Endodermal cell (in vitro differentiated cells): Measurements from ENCODE around the gene DNAJB9. TPM values are rescaled to one million over a fixed set of nuclear protein-coding genes. Genes with fewer than 3 reads are reported as not detected.

ENCODE experiments used
- DNase-seq: peaks from one replicate; pipeline ENCODE4 v3.0.0-alpha.2; 2017
- H3K27ac ChIP-seq: 2 replicates; pipeline ENCODE4 v1.5.1; 2013; ENCODE audit warnings: mild to moderate bottlenecking, low read depth, low read length, moderate library complexity
- H3K27me3 ChIP-seq: 2 replicates; pipeline ENCODE4 v1.6.1; 2013; ENCODE audit warnings: mild to moderate bottlenecking, low read length, moderate library complexity; ENCODE audit not compliant: insufficient read depth, control insufficient read depth, poor library complexity, severe bottlenecking
- H3K36me3 ChIP-seq: 2 replicates; pipeline ENCODE4 v1.7.0; 2013; ENCODE audit warnings: mild to moderate bottlenecking, low read length, moderate library complexity; ENCODE audit not compliant: control insufficient read depth, insufficient read depth
- H3K4me1 ChIP-seq: one replicate; pipeline ENCODE4 v1.7.0; 2013; ENCODE audit warnings: low read length; ENCODE audit not compliant: control insufficient read depth, insufficient read depth
- H3K4me3 ChIP-seq: 2 replicates; pipeline ENCODE4 v1.5.1; 2013; ENCODE audit warnings: mild to moderate bottlenecking, low read length, moderate library complexity
- H3K9ac ChIP-seq: 2 replicates; pipeline ENCODE4 v1.6.1; 2013; ENCODE audit warnings: mild to moderate bottlenecking, low read length, moderate library complexity; ENCODE audit not compliant: poor library complexity, severe bottlenecking; ENCODE audit errors: extremely low read depth
- H3K9me3 ChIP-seq: 2 replicates; pipeline ENCODE4 v1.6.1; 2013; ENCODE audit warnings: mild to moderate bottlenecking, low read length, moderate library complexity; ENCODE audit not compliant: control insufficient read depth
- H3K27ac Mint-ChIP-seq: 2 replicates; pipeline ENCODE4 v1.8.0; 2020; ENCODE audit warnings: mixed read lengths
- H3K27me3 Mint-ChIP-seq: 2 replicates; pipeline ENCODE4 v1.8.0; 2021; ENCODE audit warnings: mild to moderate bottlenecking, mixed read lengths; ENCODE audit not compliant: insufficient read depth
- H3K36me3 Mint-ChIP-seq: 2 replicates; pipeline ENCODE4 v1.8.0; 2020; ENCODE audit warnings: low read depth, mixed read lengths
- H3K4me1 Mint-ChIP-seq: 2 replicates; pipeline ENCODE4 v1.8.0; 2020; ENCODE audit warnings: mixed read lengths
- H3K4me3 Mint-ChIP-seq: 2 replicates; pipeline ENCODE4 v1.8.0; 2020; ENCODE audit warnings: mild to moderate bottlenecking, moderate library complexity, mixed read lengths
- H3K9me3 Mint-ChIP-seq: 2 replicates; pipeline ENCODE4 v1.8.0; 2020; ENCODE audit warnings: mild to moderate bottlenecking, mixed read lengths
- WGBS, 2 experiments: methylation state at CpG; one replicate each; pipeline versions ENCODE4 v1.1.5 to v1.1.7; 2013; ENCODE audit warnings: missing lambda C conversion rate in 2 of 2, mixed read lengths in 1 of 2; ENCODE audit not compliant: insufficient coverage in 1 of 2, insufficient read length in 1 of 2; 5-methylcytosine and 5-hydroxymethylcytosine counted together
- long read RNA-seq, 4 experiments: library from polyadenylated mRNA in 2 of 4; library from RNA in 1 of 4; library from capped mRNA in 1 of 4; stranded (forward) in 3 of 4; unstranded in 1 of 4; transcript quantifications; one replicate each; pipeline ENCODE4 v2.0.0, GENCODE V29; 2020 to 2021; ENCODE audit warnings: inconsistent platforms in 1 of 4
- polyA plus RNA-seq, 2 experiments: library from polyadenylated mRNA; stranded (reverse); fragments of 50-300 nt; gene quantifications; one replicate each; pipeline ENCODE4 v1.2.3, GENCODE V29; 2013
- total RNA-seq, 2 donors: library from RNA; stranded (reverse); fragmentation: NEBNext Ultra II Directional in 1 of 2; extraction: Animal tissue kit (Norgen Biotek cat#: 25700) in 1 of 2; gene quantifications; 2 replicates in 1 of 2; 3 replicates in 1 of 2; pipeline ENCODE4 v1.2.1, GENCODE V29; 2021
- TF ChIP-seq, protein P1 (sequence below): fragments of 200-600 bp; sonication (generic); conservative IDR thresholded peaks from 2 replicates; pipeline ENCODE4 v1.5.0; 2021; ENCODE audit warnings: antibody characterized with exemption, mild to moderate bottlenecking

Gene DNAJB9
- total RNA-seq, result 10 to 100 TPM; 14.4 to 16.6 TPM
- 19.0 TPM for polyA plus RNA-seq (2013, experiment 1 of 2)
- 16.0 TPM for polyA plus RNA-seq (2013, experiment 2 of 2)
- long read RNA-seq, experiment 1, transcript DNAJB9-201 (3 exons, 2,715 nt), result major isoform, 7 of 9 reads
- long read RNA-seq, experiment 1, partial matches to known transcripts, result 1 of 9 reads
- long read RNA-seq, experiment 1, other reads (novel, unspliced or antisense), result 1 of 9 reads
- long read RNA-seq, experiment 2, transcript DNAJB9-201 (3 exons, 2,715 nt), result major isoform, 39 of 42 reads
- long read RNA-seq, experiment 2, partial matches to known transcripts, result 2 of 42 reads
- long read RNA-seq, experiment 2, other reads (novel, unspliced or antisense), result 1 of 42 reads
- long read RNA-seq, experiment 3, transcript DNAJB9-201 (3 exons, 2,715 nt), result major isoform, 162 of 165 reads
- long read RNA-seq, experiment 3, partial matches to known transcripts, result 0 of 165 reads
- long read RNA-seq, experiment 3, other reads (novel, unspliced or antisense), result 3 of 165 reads
- long read RNA-seq, experiment 4, transcript DNAJB9-201 (3 exons, 2,715 nt), result major isoform, 36 of 44 reads
- long read RNA-seq, experiment 4, partial matches to known transcripts, result 0 of 44 reads
- long read RNA-seq, experiment 4, other reads (novel, unspliced or antisense), result 8 of 44 reads

DNA sequence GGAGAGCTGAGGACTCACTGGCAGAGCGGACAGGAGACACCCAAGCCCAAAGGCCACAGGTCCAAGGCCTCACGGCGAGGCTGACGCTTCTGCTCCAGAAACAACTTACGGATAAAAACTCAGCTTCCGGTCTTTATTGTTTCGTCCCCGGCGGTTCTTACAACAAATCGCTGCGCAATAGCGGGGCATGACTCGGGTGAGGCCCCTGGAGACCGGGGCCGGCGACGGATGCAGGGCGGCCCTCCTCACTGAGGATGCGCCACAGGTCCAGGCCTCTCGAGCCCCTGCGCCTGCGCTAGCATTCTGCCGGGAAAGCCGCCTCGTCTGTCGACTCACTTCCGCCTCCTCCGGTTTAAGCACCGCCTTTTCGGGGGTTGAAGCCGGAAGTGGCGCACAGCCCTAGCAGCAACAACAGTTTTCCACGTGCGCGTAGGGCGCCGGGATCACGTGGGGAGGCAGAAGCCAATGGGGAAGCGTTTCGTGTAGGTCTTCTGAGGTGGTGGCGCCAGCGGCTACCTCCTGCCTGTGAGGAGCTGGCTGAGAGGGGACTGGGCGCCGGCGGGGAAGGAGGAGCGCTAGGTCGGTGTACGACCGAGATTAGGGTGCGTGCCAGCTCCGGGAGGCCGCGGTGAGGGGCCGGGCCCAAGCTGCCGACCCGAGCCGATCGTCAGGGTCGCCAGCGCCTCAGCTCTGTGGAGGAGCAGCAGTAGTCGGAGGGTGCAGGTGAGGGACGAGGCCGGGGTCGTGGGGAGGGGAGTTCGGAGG is at the start of gene DNAJB9, which contains the start of gene THAP5:
DNAJB9 (plus strand) TSS at position 494 of the 765 bp plus-strand sequence. CDS start 1,853 bp downstream, outside the sequence.
THAP5 (minus strand) TSS at position 326 of the 765 bp plus-strand sequence; CDS start at position 189, 137 bp downstream.
- TF ChIP-seq, protein P1, sequence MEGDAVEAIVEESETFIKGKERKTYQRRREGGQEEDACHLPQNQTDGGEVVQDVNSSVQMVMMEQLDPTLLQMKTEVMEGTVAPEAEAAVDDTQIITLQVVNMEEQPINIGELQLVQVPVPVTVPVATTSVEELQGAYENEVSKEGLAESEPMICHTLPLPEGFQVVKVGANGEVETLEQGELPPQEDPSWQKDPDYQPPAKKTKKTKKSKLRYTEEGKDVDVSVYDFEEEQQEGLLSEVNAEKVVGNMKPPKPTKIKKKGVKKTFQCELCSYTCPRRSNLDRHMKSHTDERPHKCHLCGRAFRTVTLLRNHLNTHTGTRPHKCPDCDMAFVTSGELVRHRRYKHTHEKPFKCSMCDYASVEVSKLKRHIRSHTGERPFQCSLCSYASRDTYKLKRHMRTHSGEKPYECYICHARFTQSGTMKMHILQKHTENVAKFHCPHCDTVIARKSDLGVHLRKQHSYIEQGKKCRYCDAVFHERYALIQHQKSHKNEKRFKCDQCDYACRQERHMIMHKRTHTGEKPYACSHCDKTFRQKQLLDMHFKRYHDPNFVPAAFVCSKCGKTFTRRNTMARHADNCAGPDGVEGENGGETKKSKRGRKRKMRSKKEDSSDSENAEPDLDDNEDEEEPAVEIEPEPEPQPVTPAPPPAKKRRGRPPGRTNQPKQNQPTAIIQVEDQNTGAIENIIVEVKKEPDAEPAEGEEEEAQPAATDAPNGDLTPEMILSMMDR, result no peak
- Mint-ChIP-seq H3K4me3 (peak within 1 kb of the TSS; percentile 96), H3K4me1 (peaks cover 18% of the 10 kb centered on the region), H3K9me3 (no peaks in the 10 kb centered on the region), H3K27ac (peak within 1 kb of the TSS; percentile 99), H3K36me3 (peaks cover 35% of the 10 kb centered on the region), H3K27me3 (no peaks in the 10 kb centered on the region)
- Histone ChIP-seq H3K4me1 (peaks cover 4% of the 10 kb centered on the region), H3K27me3 (no peaks in the 10 kb centered on the region), H3K27ac (peak within 1 kb of the TSS; percentile 93), H3K36me3 (peaks cover 44% of the 10 kb centered on the region), H3K4me3 (peak within 1 kb of the TSS; percentile 89), H3K9ac (peak within 1 kb of the TSS; percentile 90), H3K9me3 (no peaks in the 10 kb centered on the region)
- 0 to 1% methylated on average over 38 to 65 of the region's 65 CpGs for WGBS, 2 experiments
- peak; percentile 99 for DNase-seq

DNA sequence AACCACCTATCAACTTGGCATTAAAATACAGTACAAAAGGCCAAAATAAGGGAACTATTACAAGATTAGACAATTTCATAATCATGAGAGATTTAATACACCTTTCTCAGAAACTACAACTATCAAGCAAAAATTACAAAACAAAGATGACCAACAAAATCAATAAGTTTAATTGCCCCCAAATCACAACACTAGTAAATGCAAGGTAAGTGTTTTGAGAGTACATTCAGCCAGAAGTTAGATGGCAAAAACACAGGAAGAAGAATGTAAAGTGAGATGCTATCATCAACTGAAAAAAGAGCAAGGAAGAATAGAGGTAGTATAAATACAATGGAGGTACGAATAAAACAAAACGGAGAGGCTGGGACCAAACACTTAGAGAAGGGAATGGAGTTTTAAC is 46.9 kb upstream of the DNAJB9 start:
- 89 to 94% methylated on average over 2 of the region's 2 CpGs for WGBS, 2 experiments
- TF ChIP-seq, protein P1, result no peak
- peaks cover 31% of the 10 kb centered on the region for H3K4me1 Mint-ChIP-seq
- Histone ChIP-seq H3K4me3 (peak overlapping the region; percentile 82), H3K9me3 (peaks cover 7% of the 10 kb centered on the region), H3K4me1 (peaks cover 7% of the 10 kb centered on the region), H3K27me3 (peaks cover under 1% of the 10 kb centered on the region), H3K27ac (no peak overlapping the region), H3K36me3 (peaks cover 12% of the 10 kb centered on the region), H3K9ac (no peak overlapping the region)
- no peak for DNase-seq
- H3K36me3 Mint-ChIP-seq, result peaks cover 12% of the 10 kb centered on the region
- H3K27ac Mint-ChIP-seq, result no peak overlapping the region
- no peak overlapping the region for H3K4me3 Mint-ChIP-seq
- no peaks in the 10 kb centered on the region for H3K9me3 Mint-ChIP-seq
- H3K27me3 Mint-ChIP-seq, result peaks cover 2% of the 10 kb centered on the region

DNA sequence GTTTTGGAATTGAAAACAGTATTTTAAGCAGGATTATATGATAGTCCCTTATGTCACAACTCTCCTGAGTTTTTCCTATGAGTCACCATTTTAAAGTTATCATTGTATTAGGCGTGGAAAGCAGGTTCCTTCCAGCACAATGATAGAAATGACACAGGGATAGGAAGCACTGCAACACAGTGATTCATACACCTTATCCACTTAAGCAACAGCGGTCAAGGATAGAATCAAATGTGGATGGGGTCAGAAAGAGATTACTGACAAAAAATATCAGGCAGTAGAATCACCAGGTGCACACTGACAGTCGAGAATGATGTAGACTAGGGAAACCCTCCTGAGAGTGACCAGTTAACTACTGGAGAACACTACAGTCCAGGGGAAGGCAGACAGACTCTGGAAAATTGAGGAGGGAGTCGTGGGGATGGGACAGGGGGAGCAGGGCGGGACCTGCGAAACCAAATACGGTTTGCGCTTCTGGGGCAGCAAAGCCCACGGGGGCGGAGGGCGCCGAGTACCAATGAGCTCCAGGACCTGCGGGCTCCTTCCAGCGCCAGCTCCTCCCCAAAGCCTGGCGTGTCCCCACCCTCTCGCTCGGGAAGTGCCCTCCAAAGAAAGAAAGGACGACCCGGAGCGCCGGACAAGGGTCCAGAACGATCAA is 44.2 kb upstream of the DNAJB9 start:
- peaks cover 11% of the 10 kb centered on the region for H3K27me3 ChIP-seq
- peak overlapping the region; percentile 73 for H3K9ac ChIP-seq
- peaks cover 5% of the 10 kb centered on the region for H3K36me3 ChIP-seq
- DNase-seq, result peak; percentile 92
- peak overlapping the region; percentile 98 for H3K27ac Mint-ChIP-seq
- peak overlapping the region; percentile 82 for H3K4me3 ChIP-seq
- TF ChIP-seq, protein P1, result no peak
- peak overlapping the region; percentile 94 for H3K27ac ChIP-seq
- peaks cover 10% of the 10 kb centered on the region for H3K4me1 ChIP-seq
- no peaks in the 10 kb centered on the region for H3K9me3 Mint-ChIP-seq
- H3K4me3 Mint-ChIP-seq, result peak overlapping the region; percentile 92
- no peaks in the 10 kb centered on the region for H3K36me3 Mint-ChIP-seq
- peaks cover 33% of the 10 kb centered on the region for H3K4me1 Mint-ChIP-seq
- 0 to 10% methylated on average over 2 to 22 of the region's 22 CpGs for WGBS, 2 experiments
- peaks cover 2% of the 10 kb centered on the region for H3K27me3 Mint-ChIP-seq
- no peaks in the 10 kb centered on the region for H3K9me3 ChIP-seq
